ENCODE measurements around the gene ARAP1.

DNA sequence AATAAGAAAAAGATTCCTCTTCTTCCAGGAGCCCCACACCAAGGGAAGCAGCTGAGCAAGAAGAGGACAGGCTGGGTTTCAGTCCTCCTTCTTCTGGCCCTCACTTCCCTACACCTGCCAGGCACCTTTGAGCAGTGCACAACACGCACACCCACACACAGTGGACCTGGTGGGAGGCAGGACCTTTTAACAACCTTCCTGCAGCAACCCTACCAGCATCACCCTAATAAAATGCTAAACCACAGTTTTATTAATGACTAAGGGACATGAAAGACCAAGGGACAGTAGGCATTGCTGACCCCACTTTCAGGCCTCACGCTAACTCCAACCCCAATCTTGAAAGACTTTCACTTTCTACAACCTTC is 12.2 kb downstream of the ARAP1 start:
- TF ChIP-seq BACH1 (IDR thresholded peaks at IDR 0.05; ENCODE audit: low read length) (no peak), YY1 (IDR thresholded peaks at IDR 0.05; ENCODE audit: low read depth, low read length) (no peak), TCF12 (IDR thresholded peaks at IDR 0.05; ENCODE audit: low read depth, low read length) (no peak), CEBPB (IDR thresholded peaks at IDR 0.05; ENCODE audit: low read depth, low read length) (no peak), EZH2 (IDR thresholded peaks at IDR 0.05; ENCODE audit: low read depth, low read length, severe bottlenecking) (no peak), KDM5A (IDR thresholded peaks at IDR 0.05; ENCODE audit: low read length) (no peak), CREB1 (IDR thresholded peaks at IDR 0.05) (no peak), SIRT6 (IDR thresholded peaks at IDR 0.05; ENCODE audit: low read length) (no peak), SP4 (IDR thresholded peaks at IDR 0.05; ENCODE audit: low read length) (no peak), BRCA1 (IDR thresholded peaks at IDR 0.05; ENCODE audit: low read depth, low read length) (no peak)
- TF ChIP-seq, protein P1, sequence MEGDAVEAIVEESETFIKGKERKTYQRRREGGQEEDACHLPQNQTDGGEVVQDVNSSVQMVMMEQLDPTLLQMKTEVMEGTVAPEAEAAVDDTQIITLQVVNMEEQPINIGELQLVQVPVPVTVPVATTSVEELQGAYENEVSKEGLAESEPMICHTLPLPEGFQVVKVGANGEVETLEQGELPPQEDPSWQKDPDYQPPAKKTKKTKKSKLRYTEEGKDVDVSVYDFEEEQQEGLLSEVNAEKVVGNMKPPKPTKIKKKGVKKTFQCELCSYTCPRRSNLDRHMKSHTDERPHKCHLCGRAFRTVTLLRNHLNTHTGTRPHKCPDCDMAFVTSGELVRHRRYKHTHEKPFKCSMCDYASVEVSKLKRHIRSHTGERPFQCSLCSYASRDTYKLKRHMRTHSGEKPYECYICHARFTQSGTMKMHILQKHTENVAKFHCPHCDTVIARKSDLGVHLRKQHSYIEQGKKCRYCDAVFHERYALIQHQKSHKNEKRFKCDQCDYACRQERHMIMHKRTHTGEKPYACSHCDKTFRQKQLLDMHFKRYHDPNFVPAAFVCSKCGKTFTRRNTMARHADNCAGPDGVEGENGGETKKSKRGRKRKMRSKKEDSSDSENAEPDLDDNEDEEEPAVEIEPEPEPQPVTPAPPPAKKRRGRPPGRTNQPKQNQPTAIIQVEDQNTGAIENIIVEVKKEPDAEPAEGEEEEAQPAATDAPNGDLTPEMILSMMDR (IDR thresholded peaks at IDR 0.05; ENCODE audit: control extremely low read depth in 1 of 3, insufficient read depth in 1 of 3, low read depth in 1 of 3, low read length in 3 of 3): no peak
- TF ChIP-seq, protein P2, sequence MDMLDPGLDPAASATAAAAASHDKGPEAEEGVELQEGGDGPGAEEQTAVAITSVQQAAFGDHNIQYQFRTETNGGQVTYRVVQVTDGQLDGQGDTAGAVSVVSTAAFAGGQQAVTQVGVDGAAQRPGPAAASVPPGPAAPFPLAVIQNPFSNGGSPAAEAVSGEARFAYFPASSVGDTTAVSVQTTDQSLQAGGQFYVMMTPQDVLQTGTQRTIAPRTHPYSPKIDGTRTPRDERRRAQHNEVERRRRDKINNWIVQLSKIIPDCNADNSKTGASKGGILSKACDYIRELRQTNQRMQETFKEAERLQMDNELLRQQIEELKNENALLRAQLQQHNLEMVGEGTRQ (IDR thresholded peaks at IDR 0.05; ENCODE audit: low read length): no peak

Data from H1 (cell line).